ENCODE results near the gene WFIKKN2. TPM values are rescaled to one million over a fixed set of nuclear protein-coding genes. Genes with fewer than 3 reads are reported as not detected.

WFIKKN2 gene
- total RNA-seq, 2 donors from 2014 or later = 0.14 TPM; not detected in 1

- no peaks in the 10 kb centered on the region for H3K27me3 ChIP-seq (replicated peaks; ENCODE audit: insufficient read depth)
- H3K27ac ChIP-seq = no peak overlapping the region
- no peaks in the 10 kb centered on the region for H3K9me3 ChIP-seq
- DNase-seq (ENCODE audit: low spot score) = no peak
- no peak for ATAC-seq (ENCODE audit: insufficient number of reproducible peaks, low FRiP score, low read depth)
- H3K4me3 ChIP-seq = peak overlapping the region; percentile 71
- no peaks in the 10 kb centered on the region for H3K36me3 ChIP-seq
- H3K4me1 ChIP-seq (ENCODE audit: control insufficient read depth in 1 of 2, low read depth in 2 of 2) = no peaks in the 10 kb centered on the region
- no peak for TF ChIP-seq CTCF (IDR thresholded peaks at IDR 0.05)
These were observed 721 bp upstream of the WFIKKN2 start for GRCh38 chr17:50834429-50835300.

- Histone ChIP-seq H3K27ac (no peak overlapping the region), H3K4me1 (ENCODE audit: control insufficient read depth in 1 of 2, low read depth in 2 of 2) (no peaks in the 10 kb centered on the region), H3K4me3 (no peak overlapping the region), H3K9me3 (no peaks in the 10 kb centered on the region), H3K36me3 (no peaks in the 10 kb centered on the region), H3K27me3 (replicated peaks; ENCODE audit: insufficient read depth) (no peaks in the 10 kb centered on the region)
- no peak for TF ChIP-seq CTCF (IDR thresholded peaks at IDR 0.05)
- ATAC-seq (ENCODE audit: insufficient number of reproducible peaks, low FRiP score, low read depth) (no peak), DNase-seq (ENCODE audit: low spot score) (no peak)
These were observed 1.4 kb downstream of the WFIKKN2 start for GRCh38 chr17:50836826-50837225.

GRCh38 chr17:50837286-50837979 lies 2.0 kb downstream of the WFIKKN2 start:
- Histone ChIP-seq H3K27ac (no peak overlapping the region), H3K4me1 (ENCODE audit: control insufficient read depth in 1 of 2, low read depth in 2 of 2) (no peaks in the 10 kb centered on the region), H3K9me3 (no peaks in the 10 kb centered on the region), H3K4me3 (no peak overlapping the region), H3K27me3 (replicated peaks; ENCODE audit: insufficient read depth) (no peaks in the 10 kb centered on the region), H3K36me3 (no peaks in the 10 kb centered on the region)
- ATAC-seq (ENCODE audit: insufficient number of reproducible peaks, low FRiP score, low read depth) = no peak
- TF ChIP-seq CTCF (IDR thresholded peaks at IDR 0.05) = no peak
- DNase-seq (ENCODE audit: low spot score) = no peak

GRCh38 chr17:50837980-50838954 lies 2.9 kb downstream of the WFIKKN2 start:
- H3K27me3 ChIP-seq (replicated peaks; ENCODE audit: insufficient read depth) = no peaks in the 10 kb centered on the region
- no peak for ATAC-seq (ENCODE audit: insufficient number of reproducible peaks, low FRiP score, low read depth)
- H3K27ac ChIP-seq = no peak overlapping the region
- TF ChIP-seq CTCF (IDR thresholded peaks at IDR 0.05) = no peak
- no peaks in the 10 kb centered on the region for H3K36me3 ChIP-seq
- no peaks in the 10 kb centered on the region for H3K4me1 ChIP-seq (ENCODE audit: control insufficient read depth in 1 of 2, low read depth in 2 of 2)
- H3K4me3 ChIP-seq = no peak overlapping the region
- no peak for DNase-seq (ENCODE audit: low spot score)
- H3K9me3 ChIP-seq = no peaks in the 10 kb centered on the region

Data from thoracic aorta (tissue), 2 donors.